HL-60 (cell line): ENCODE measurements around the gene BABAM2.

Experiments used
- DNase-seq, 2 experiments: peaks; one replicate each; pipeline ENCODE4 v3.0.0-alpha.2; 2010 to 2020; ENCODE audit warnings: low read depth in 1 of 2, low spot score in 1 of 2
- H3K27ac ChIP-seq: fragments of 250-450 bp; sonication (Bioruptor Pico); replicated peaks from 2 replicates; pipeline ENCODE4 v1.5.1; 2020; ENCODE audit warnings: mild to moderate bottlenecking, moderate library complexity
- H3K27me3 ChIP-seq: fragments of 250-450 bp; sonication (Bioruptor Pico); 2 replicates; pipeline ENCODE4 v1.5.1; 2021; ENCODE audit warnings: mild to moderate bottlenecking, moderate library complexity; ENCODE audit not compliant: insufficient read depth, poor library complexity, severe bottlenecking
- H3K4me3 ChIP-seq: replicated peaks from 2 replicates; pipeline ENCODE4 v1.5.1; 2011; ENCODE audit warnings: mild to moderate bottlenecking, control low read depth, low read length; ENCODE audit not compliant: insufficient read depth
- CTCF ChIP-seq: IDR thresholded peaks from one replicate; pipeline ENCODE4 v1.5.1; 2011; ENCODE audit warnings: low read length, control low read depth, inconsistent platforms; ENCODE audit not compliant: insufficient read depth
- GABPA ChIP-seq: IDR thresholded peaks from 2 replicates; pipeline ENCODE4 v1.6.1; 2012; ENCODE audit warnings: low read depth
- POLR2AphosphoS5 ChIP-seq: IDR thresholded peaks from 2 replicates; pipeline ENCODE4 v1.6.1; 2012; ENCODE audit warnings: low read depth
- SPI1 ChIP-seq: IDR thresholded peaks from 2 replicates; pipeline ENCODE4 v1.6.1; 2012; ENCODE audit warnings: low read depth, mild to moderate bottlenecking, borderline replicate concordance
- TF ChIP-seq, protein P1 (sequence below): IDR thresholded peaks from 2 replicates; pipeline ENCODE4 v1.6.1; 2012; ENCODE audit warnings: low read depth; ENCODE audit not compliant: insufficient replicate concordance

Gene BABAM2

GRCh38 chr2:28339516-28340175 lies 449.1 kb downstream of the BABAM2 start:
- no peak overlapping the region for H3K4me3 ChIP-seq
- no peak for DNase-seq
- H3K27me3 ChIP-seq, result no peaks in the 10 kb centered on the region
- TF ChIP-seq POLR2AphosphoS5 (no peak), CTCF (no peak), GABPA (no peak), SPI1 (no peak)
- TF ChIP-seq, protein P1, sequence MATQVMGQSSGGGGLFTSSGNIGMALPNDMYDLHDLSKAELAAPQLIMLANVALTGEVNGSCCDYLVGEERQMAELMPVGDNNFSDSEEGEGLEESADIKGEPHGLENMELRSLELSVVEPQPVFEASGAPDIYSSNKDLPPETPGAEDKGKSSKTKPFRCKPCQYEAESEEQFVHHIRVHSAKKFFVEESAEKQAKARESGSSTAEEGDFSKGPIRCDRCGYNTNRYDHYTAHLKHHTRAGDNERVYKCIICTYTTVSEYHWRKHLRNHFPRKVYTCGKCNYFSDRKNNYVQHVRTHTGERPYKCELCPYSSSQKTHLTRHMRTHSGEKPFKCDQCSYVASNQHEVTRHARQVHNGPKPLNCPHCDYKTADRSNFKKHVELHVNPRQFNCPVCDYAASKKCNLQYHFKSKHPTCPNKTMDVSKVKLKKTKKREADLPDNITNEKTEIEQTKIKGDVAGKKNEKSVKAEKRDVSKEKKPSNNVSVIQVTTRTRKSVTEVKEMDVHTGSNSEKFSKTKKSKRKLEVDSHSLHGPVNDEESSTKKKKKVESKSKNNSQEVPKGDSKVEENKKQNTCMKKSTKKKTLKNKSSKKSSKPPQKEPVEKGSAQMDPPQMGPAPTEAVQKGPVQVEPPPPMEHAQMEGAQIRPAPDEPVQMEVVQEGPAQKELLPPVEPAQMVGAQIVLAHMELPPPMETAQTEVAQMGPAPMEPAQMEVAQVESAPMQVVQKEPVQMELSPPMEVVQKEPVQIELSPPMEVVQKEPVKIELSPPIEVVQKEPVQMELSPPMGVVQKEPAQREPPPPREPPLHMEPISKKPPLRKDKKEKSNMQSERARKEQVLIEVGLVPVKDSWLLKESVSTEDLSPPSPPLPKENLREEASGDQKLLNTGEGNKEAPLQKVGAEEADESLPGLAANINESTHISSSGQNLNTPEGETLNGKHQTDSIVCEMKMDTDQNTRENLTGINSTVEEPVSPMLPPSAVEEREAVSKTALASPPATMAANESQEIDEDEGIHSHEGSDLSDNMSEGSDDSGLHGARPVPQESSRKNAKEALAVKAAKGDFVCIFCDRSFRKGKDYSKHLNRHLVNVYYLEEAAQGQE, result no peak
- no peak overlapping the region for H3K27ac ChIP-seq

DNA sequence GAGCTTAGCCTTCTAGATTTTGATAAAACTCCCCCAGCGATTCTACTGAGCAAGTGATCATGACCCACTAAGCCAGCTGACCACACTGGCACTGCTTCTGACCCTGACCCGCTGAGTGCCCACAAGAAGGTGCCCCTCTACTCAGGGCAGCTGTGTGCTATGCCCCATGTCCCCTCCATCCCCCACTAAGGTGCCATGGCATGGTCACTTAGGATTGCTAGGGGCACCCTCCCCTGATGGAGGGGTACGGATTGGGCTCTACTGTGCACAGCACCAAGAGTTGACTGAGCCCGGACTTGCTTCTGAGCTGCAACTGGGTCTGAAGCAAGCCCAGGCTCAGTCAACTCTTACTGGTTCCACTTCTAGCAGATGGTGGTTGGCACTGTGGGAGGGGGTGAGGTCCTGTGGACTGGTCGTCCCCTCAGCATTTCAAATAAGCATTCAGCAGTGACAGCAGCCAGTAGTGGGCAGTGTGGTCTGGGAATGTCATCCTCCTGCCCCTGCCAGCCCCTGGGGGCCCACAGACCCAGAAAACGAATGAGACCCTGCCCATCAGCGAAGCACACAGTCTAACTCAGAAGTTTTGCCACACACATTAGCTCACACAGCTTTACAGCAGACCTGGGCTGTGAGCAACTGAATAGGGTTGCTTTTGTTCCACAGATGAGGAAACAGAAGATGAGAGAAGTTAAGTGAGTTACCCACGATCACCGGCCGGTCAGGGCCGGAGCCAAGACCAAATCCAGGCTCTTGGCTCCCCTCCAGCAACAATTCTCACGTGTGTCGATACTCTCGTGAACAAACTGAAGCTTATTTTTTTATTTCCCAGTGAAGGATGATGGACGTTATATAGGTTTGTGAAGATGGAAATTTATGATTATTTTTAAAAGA lies 450.0 kb downstream of the BABAM2 start:
- no peak overlapping the region for H3K4me3 ChIP-seq
- no peaks in the 10 kb centered on the region for H3K27me3 ChIP-seq
- H3K27ac ChIP-seq, result no peak overlapping the region
- TF ChIP-seq, protein P1, result no peak
- TF ChIP-seq POLR2AphosphoS5 (no peak), GABPA (no peak), SPI1 (no peak)
- no peak for DNase-seq

- no peak overlapping the region for H3K4me3 ChIP-seq
- no peak for TF ChIP-seq GABPA
- no peak for TF ChIP-seq CTCF
- TF ChIP-seq SPI1, result no peak
- TF ChIP-seq POLR2AphosphoS5, result no peak
- TF ChIP-seq, protein P1, result no peak
- H3K27me3 ChIP-seq, result no peaks in the 10 kb centered on the region
- no peak overlapping the region for H3K27ac ChIP-seq
- no peak for DNase-seq
Measured at GRCh38 chr2:28341208-28341891, 450.8 kb downstream of the BABAM2 start.
